ENCODE results near the gene PHKA2. TPM values are rescaled to one million over a fixed set of nuclear protein-coding genes. Genes with fewer than 3 reads are reported as not detected.
A peak's percentile ranks its signal among the peaks of the same experiment; 100 is the strongest.

The PHKA2 gene
- total and polyA plus RNA-seq, 10 of the 15 experiments (the other 5 are each of a cell fraction or from before 2014, with no cell fraction given), result 1.4 to 25.6 (median 15.4) TPM

DNA sequence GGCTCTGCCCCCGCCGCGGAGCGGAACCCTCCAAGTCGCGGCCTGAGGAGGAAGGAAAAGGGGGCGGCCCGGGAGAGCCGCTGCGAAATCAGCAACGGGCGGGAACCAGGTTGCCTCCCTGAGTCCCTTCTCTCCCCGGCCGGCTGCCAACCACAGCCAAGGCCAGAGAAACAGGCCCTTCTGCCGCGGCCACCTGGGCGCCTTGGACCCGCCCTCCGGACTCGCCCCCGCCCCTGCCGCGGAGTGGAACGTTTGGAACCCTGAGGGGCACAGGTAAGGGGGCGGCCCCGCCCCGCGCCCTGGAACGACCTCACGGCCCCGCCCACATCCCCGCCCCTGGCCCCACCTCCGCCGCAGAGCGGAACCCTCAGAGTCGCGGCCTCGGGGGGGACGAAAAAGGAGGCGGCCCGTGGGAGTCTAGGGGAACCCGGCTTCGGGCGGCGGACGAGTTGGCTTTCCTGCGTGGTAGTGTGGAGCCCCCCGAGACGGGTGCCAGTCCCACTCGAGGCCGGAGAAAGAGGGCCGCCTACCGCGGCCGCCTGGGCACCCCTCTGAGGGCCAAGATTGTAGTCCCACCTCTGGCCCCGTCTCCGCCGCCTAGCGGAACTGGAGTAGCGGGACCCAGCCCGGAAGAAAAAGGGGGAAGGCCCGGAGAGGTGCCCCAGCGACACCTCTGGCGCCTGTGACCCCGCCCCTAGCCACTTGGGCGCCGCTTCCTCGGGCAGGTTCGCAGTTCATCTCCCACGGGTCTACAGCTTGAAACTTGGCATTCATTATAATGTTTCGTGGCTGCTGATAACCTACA is 669 bp upstream of the PHKA2 start (continued):
- TF ChIP-seq, protein P1, sequence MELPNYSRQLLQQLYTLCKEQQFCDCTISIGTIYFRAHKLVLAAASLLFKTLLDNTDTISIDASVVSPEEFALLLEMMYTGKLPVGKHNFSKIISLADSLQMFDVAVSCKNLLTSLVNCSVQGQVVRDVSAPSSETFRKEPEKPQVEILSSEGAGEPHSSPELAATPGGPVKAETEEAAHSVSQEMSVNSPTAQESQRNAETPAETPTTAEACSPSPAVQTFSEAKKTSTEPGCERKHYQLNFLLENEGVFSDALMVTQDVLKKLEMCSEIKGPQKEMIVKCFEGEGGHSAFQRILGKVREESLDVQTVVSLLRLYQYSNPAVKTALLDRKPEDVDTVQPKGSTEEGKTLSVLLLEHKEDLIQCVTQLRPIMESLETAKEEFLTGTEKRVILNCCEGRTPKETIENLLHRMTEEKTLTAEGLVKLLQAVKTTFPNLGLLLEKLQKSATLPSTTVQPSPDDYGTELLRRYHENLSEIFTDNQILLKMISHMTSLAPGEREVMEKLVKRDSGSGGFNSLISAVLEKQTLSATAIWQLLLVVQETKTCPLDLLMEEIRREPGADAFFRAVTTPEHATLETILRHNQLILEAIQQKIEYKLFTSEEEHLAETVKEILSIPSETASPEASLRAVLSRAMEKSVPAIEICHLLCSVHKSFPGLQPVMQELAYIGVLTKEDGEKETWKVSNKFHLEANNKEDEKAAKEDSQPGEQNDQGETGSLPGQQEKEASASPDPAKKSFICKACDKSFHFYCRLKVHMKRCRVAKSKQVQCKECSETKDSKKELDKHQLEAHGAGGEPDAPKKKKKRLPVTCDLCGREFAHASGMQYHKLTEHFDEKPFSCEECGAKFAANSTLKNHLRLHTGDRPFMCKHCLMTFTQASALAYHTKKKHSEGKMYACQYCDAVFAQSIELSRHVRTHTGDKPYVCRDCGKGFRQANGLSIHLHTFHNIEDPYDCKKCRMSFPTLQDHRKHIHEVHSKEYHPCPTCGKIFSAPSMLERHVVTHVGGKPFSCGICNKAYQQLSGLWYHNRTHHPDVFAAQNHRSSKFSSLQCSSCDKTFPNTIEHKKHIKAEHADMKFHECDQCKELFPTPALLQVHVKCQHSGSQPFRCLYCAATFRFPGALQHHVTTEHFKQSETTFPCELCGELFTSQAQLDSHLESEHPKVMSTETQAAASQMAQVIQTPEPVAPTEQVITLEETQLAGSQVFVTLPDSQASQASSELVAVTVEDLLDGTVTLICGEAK (IDR thresholded peaks at IDR 0.05; ENCODE audit: borderline replicate concordance), result peak; percentile 97
- TF ChIP-seq, protein P2, sequence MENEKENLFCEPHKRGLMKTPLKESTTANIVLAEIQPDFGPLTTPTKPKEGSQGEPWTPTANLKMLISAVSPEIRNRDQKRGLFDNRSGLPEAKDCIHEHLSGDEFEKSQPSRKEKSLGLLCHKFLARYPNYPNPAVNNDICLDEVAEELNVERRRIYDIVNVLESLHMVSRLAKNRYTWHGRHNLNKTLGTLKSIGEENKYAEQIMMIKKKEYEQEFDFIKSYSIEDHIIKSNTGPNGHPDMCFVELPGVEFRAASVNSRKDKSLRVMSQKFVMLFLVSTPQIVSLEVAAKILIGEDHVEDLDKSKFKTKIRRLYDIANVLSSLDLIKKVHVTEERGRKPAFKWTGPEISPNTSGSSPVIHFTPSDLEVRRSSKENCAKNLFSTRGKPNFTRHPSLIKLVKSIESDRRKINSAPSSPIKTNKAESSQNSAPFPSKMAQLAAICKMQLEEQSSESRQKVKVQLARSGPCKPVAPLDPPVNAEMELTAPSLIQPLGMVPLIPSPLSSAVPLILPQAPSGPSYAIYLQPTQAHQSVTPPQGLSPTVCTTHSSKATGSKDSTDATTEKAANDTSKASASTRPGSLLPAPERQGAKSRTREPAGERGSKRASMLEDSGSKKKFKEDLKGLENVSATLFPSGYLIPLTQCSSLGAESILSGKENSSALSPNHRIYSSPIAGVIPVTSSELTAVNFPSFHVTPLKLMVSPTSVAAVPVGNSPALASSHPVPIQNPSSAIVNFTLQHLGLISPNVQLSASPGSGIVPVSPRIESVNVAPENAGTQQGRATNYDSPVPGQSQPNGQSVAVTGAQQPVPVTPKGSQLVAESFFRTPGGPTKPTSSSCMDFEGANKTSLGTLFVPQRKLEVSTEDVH (IDR thresholded peaks at IDR 0.05; ENCODE audit: low read depth, partially characterized antibody), result peak; percentile 54
- TF ChIP-seq SP1 (IDR thresholded peaks at IDR 0.05; ENCODE audit: low read depth, low read length) (peak; percentile 45), FOXK2 (IDR thresholded peaks at IDR 0.05) (peak; percentile 95), SRF (IDR thresholded peaks at IDR 0.05; ENCODE audit: low read depth in 2 of 2, low read length in 2 of 2) (peak in 1 of 2 experiments; percentile 64; a peak in 1 of 4 replicates), STAT1 (conservative IDR thresholded peaks at IDR 0.05) (peak; percentile 44; the same call in 1 of the 2 replicates), TAF1 (IDR thresholded peaks at IDR 0.05; ENCODE audit: borderline replicate concordance, low read depth, low read length) (no peak), CREM (IDR thresholded peaks at IDR 0.05; ENCODE audit: low read depth) (peak; percentile 13; the same call in 1 of the 2 replicates)

Data from GM12878 (cell line).